HepG2 (cell line): ENCODE measurements around the gene TEKT5. TPM values are rescaled to one million over a fixed set of nuclear protein-coding genes. Genes with fewer than 3 reads are reported as not detected.
A peak's percentile ranks its signal among the peaks of the same experiment; 100 is the strongest.

Source experiments
- CEBPG ChIP-seq: IDR thresholded peaks from 2 replicates; pipeline ENCODE4 v1.6.1; 2016
- CHD4 ChIP-seq: fragments of 200-600 bp; sonication (generic); IDR thresholded peaks from 2 replicates; pipeline ENCODE4 v1.7.0; 2017; ENCODE audit warnings: mild to moderate bottlenecking, low read length, borderline replicate concordance
- ESRRA ChIP-seq: sonication (generic); formaldehyde crosslinking; IDR thresholded peaks from 2 replicates; pipeline ENCODE4 v1.5.1; 2020; ENCODE audit warnings: mild to moderate bottlenecking, low read depth, missing genetic modification reagents
- HNF4A ChIP-seq: sonication (generic); formaldehyde crosslinking; IDR thresholded peaks from 2 replicates; pipeline ENCODE4 v1.4.0; 2020; ENCODE audit warnings: missing genetic modification reagents
- IKZF1 ChIP-seq: fragments of 450-650 bp; IDR thresholded peaks from 2 replicates; pipeline ENCODE4 v1.7.1; 2016
- IRF1 ChIP-seq: sonication (generic); formaldehyde crosslinking; IDR thresholded peaks from 2 replicates; pipeline ENCODE4 v1.4.0; 2020; ENCODE audit warnings: low read depth, mild to moderate bottlenecking, missing genetic modification reagents
- KDM5A ChIP-seq: fragments of 200-600 bp; sonication (generic); IDR thresholded peaks from 2 replicates; pipeline ENCODE4 v1.7.0; 2018; ENCODE audit warnings: antibody characterized with exemption, mild to moderate bottlenecking, low read length, borderline replicate concordance
- KLF6 ChIP-seq: IDR thresholded peaks from 2 replicates; pipeline ENCODE4 v1.8.0; 2016; ENCODE audit warnings: missing biosample characterization, missing genetic modification reagents
- MAFF ChIP-seq: IDR thresholded peaks from 2 replicates; pipeline ENCODE4 v1.6.1; 2011; ENCODE audit warnings: low read depth, low read length, improper control_type of control experiment
- NCOR1 ChIP-seq: fragments of 200-600 bp; sonication (generic); IDR thresholded peaks from 2 replicates; pipeline ENCODE4 v1.7.0; 2017; ENCODE audit warnings: antibody characterized with exemption, low read length, borderline replicate concordance
- PAX8 ChIP-seq: sonication (generic); formaldehyde crosslinking; IDR thresholded peaks from 2 replicates; pipeline ENCODE4 v1.8.0; 2022; ENCODE audit warnings: mild to moderate bottlenecking, missing genetic modification reagents, borderline replicate concordance
- PITX1 ChIP-seq: sonication (generic); formaldehyde crosslinking; IDR thresholded peaks from 2 replicates; pipeline ENCODE4 v1.5.1; 2020; ENCODE audit warnings: mild to moderate bottlenecking, missing genetic modification reagents
- RAD51 ChIP-seq: fragments of 450-650 bp; IDR thresholded peaks from 2 replicates; pipeline ENCODE4 v1.6.1; 2016; ENCODE audit warnings: borderline replicate concordance
- ZBTB14 ChIP-seq: sonication (generic); formaldehyde crosslinking; IDR thresholded peaks from 2 replicates; pipeline ENCODE4 v1.4.0; 2020; ENCODE audit warnings: missing genetic modification reagents
- ZNF292 ChIP-seq: sonication (generic); formaldehyde crosslinking; IDR thresholded peaks from 2 replicates; pipeline ENCODE4 v1.8.1; 2022; ENCODE audit warnings: mild to moderate bottlenecking, low read depth, missing genetic modification reagents, borderline replicate concordance
- ZNF446 ChIP-seq: sonication (generic); formaldehyde crosslinking; IDR thresholded peaks from 2 replicates; pipeline ENCODE4 v1.5.0; 2020; ENCODE audit warnings: mild to moderate bottlenecking, missing genetic modification reagents
- ZNF660 ChIP-seq: sonication (generic); formaldehyde crosslinking; IDR thresholded peaks from 2 replicates; pipeline ENCODE4 v1.5.1; 2020; ENCODE audit warnings: mild to moderate bottlenecking, low read depth, missing genetic modification reagents, borderline replicate concordance
- ZNF766 ChIP-seq: sonication (generic); formaldehyde crosslinking; IDR thresholded peaks from 2 replicates; pipeline ENCODE4 v1.5.0; 2020; ENCODE audit warnings: missing genetic modification reagents, borderline replicate concordance
- ZNF790 ChIP-seq: sonication (generic); formaldehyde crosslinking; IDR thresholded peaks from 2 replicates; pipeline ENCODE4 v1.8.0; 2022; ENCODE audit warnings: missing genetic modification reagents, mild to moderate bottlenecking, borderline replicate concordance
- ZNF839 ChIP-seq: sonication (generic); formaldehyde crosslinking; IDR thresholded peaks from 2 replicates; pipeline ENCODE4 v1.4.0; 2020; ENCODE audit warnings: missing genetic modification reagents, mild to moderate bottlenecking, borderline replicate concordance
- ZSCAN5A ChIP-seq: sonication (generic); formaldehyde crosslinking; IDR thresholded peaks from 2 replicates; pipeline ENCODE4 v1.8.0; 2022; ENCODE audit warnings: mild to moderate bottlenecking, missing genetic modification reagents, borderline replicate concordance
- polyA plus RNA-seq, 8 experiments: library from polyadenylated mRNA; depleted of rRNA in 3 of 8; stranded (reverse) in 7 of 8; unstranded in 1 of 8; fragments of >200 nt; fragmentation: Illumina TruSeq in 4 of 8; extraction: Trizol in 4 of 8; gene quantifications; 2 replicates each; pipeline versions ENCODE4 v1.2.1 to v1.2.3, GENCODE V29; 2011 to 2016; ENCODE audit warnings: low read depth in 4 of 8, missing spikeins in 1 of 8, mixed read lengths in 1 of 8; ENCODE audit not compliant: insufficient read depth in 1 of 8
- total RNA-seq, 5 experiments: library from RNA; depleted of rRNA; stranded (reverse); fragments of >200 nt; fragmentation: Illumina TruSeq; extraction: Trizol; gene quantifications; 2 replicates each; pipeline ENCODE4 v1.2.3, GENCODE V29; 2016; ENCODE audit warnings: low read depth in 1 of 5
- TF ChIP-seq, protein P1 (sequence below): sonication (generic); formaldehyde crosslinking; IDR thresholded peaks from 2 replicates; pipeline ENCODE4 v1.4.0; 2020; ENCODE audit warnings: low read depth, mild to moderate bottlenecking, missing genetic modification reagents
- TF ChIP-seq, protein P2 (sequence below): IDR thresholded peaks from 2 replicates; pipeline ENCODE4 v1.6.1; 2012; ENCODE audit warnings: low read depth, low read length, improper control_type of control experiment

Gene TEKT5
- total and polyA plus RNA-seq, 2 of the 13 experiments (the other 11 are each of a cell fraction or from before 2014, with no cell fraction given), result 0.16 TPM; not detected in 1

GRCh38 chr16:10578474-10579316, 116.0 kb downstream of the TEKT5 start (continued):
- TF ChIP-seq ZNF292 (CRISPR knock-in tag) (peak; percentile 73; the same call in 1 of the 2 replicates), KDM5A (no peak), PAX8 (CRISPR knock-in tag) (no peak), ESRRA (CRISPR knock-in tag) (no peak; the same call in 1 of the 2 replicates), CHD4 (no peak), IRF1 (CRISPR knock-in tag) (no peak), ZBTB14 (CRISPR knock-in tag) (no peak), PITX1 (CRISPR knock-in tag) (peak; percentile 69), CEBPG (CRISPR knock-in tag) (peak; percentile 39; the same call in 1 of the 2 replicates), ZNF446 (0 out of 2 replicates have a peak, but pooled peaks have one; percentile 26), KLF6 (no peak), HNF4A (peak; percentile 81), NCOR1 (0 out of 2 replicates have a peak, but pooled peaks have one; percentile 47), IKZF1 (no peak), ZNF839 (CRISPR knock-in tag) (0 out of 2 replicates have a peak, but pooled peaks have one; percentile 45), ZNF766 (CRISPR knock-in tag) (no peak), ZSCAN5A (no peak), MAFF (no peak), ZNF790 (CRISPR knock-in tag) (no peak), ZNF660 (no peak), RAD51 (no peak)
- TF ChIP-seq, protein P1, sequence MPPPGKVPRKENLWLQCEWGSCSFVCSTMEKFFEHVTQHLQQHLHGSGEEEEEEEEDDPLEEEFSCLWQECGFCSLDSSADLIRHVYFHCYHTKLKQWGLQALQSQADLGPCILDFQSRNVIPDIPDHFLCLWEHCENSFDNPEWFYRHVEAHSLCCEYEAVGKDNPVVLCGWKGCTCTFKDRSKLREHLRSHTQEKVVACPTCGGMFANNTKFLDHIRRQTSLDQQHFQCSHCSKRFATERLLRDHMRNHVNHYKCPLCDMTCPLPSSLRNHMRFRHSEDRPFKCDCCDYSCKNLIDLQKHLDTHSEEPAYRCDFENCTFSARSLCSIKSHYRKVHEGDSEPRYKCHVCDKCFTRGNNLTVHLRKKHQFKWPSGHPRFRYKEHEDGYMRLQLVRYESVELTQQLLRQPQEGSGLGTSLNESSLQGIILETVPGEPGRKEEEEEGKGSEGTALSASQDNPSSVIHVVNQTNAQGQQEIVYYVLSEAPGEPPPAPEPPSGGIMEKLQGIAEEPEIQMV, result no peak
- TF ChIP-seq, protein P2, sequence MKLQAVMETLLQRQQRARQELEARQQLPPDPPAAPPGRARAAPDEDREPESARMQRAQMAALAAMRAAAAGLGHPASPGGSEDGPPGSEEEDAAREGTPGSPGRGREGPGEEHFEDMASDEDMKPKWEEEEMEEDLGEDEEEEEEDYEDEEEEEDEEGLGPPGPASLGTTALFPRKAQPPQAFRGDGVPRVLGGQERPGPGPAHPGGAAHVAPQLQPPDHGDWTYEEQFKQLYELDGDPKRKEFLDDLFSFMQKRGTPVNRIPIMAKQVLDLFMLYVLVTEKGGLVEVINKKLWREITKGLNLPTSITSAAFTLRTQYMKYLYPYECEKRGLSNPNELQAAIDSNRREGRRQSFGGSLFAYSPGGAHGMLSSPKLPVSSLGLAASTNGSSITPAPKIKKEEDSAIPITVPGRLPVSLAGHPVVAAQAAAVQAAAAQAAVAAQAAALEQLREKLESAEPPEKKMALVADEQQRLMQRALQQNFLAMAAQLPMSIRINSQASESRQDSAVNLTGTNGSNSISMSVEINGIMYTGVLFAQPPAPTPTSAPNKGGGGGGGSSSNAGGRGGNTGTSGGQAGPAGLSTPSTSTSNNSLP, result no peak
